ENCODE data around the gene IL36RN.
"Not testable (repeated sequence)": the region's sequence is repeated elsewhere in the genome, so short reads cannot be mapped to it uniquely, and the experiment has no call there.

Gene IL36RN

GRCh38 chr2:113075030-113075429 lies 16.0 kb downstream of the IL36RN start:
- DNase-seq (ENCODE audit: low spot score): no peak

- DNase-seq (ENCODE audit: low spot score): no peak
Observed at GRCh38 chr2:113075600-113075999, 16.6 kb downstream of the IL36RN start.

- DNase-seq (ENCODE audit: low spot score): no peak
Observed at GRCh38 chr2:113076954-113077669, 18.1 kb downstream of the IL36RN start.

- no peak for DNase-seq (ENCODE audit: low spot score)
Observed at GRCh38 chr2:113077921-113078320, 18.9 kb downstream of the IL36RN start.

GRCh38 chr2:113078350-113078839 lies 19.4 kb downstream of the IL36RN start:
- DNase-seq (ENCODE audit: low spot score): no peak

- no peak for DNase-seq (ENCODE audit: low spot score)
Observed at GRCh38 chr2:113079131-113079530, 20.1 kb downstream of the IL36RN start.

GRCh38 chr2:113080134-113080533 lies 21.1 kb downstream of the IL36RN start:
- peak; percentile 71 for DNase-seq (ENCODE audit: low spot score)

GRCh38 chr2:113081488-113082210 lies 22.7 kb downstream of the IL36RN start:
- no peak for DNase-seq (ENCODE audit: low spot score)

- DNase-seq (ENCODE audit: low spot score): no peak
Observed at GRCh38 chr2:113083296-113083695, 24.3 kb downstream of the IL36RN start.

GRCh38 chr2:113084249-113085000 lies 25.4 kb downstream of the IL36RN start:
- no peak for DNase-seq (ENCODE audit: low spot score)

GRCh38 chr2:113085542-113085941 lies 26.5 kb downstream of the IL36RN start:
- no peak for DNase-seq (ENCODE audit: low spot score)

GRCh38 chr2:113088213-113088992 lies 29.4 kb downstream of the IL36RN start:
- DNase-seq (ENCODE audit: low spot score): no peak

- no peak for DNase-seq (ENCODE audit: low spot score)
Observed at GRCh38 chr2:113089916-113090315, 30.9 kb downstream of the IL36RN start.

- no peak for DNase-seq (ENCODE audit: low spot score)
Observed at GRCh38 chr2:113091231-113091896, 32.4 kb downstream of the IL36RN start.

GRCh38 chr2:113092864-113093612 lies 34.0 kb downstream of the IL36RN start:
- no peak for DNase-seq (ENCODE audit: low spot score)

- no peak for DNase-seq (ENCODE audit: low spot score)
Observed at GRCh38 chr2:113093613-113093977, 34.6 kb downstream of the IL36RN start.

GRCh38 chr2:113096306-113096705 lies 37.3 kb downstream of the IL36RN start:
- not testable (repeated sequence) for DNase-seq (ENCODE audit: low spot score)

- DNase-seq (ENCODE audit: low spot score): not testable (repeated sequence)
Observed at GRCh38 chr2:113096842-113097618, 38.0 kb downstream of the IL36RN start.

GRCh38 chr2:113098041-113098440 lies 39.0 kb downstream of the IL36RN start:
- no peak for DNase-seq (ENCODE audit: low spot score)

GRCh38 chr2:113098532-113098931 lies 39.5 kb downstream of the IL36RN start:
- no peak for DNase-seq (ENCODE audit: low spot score)

All from D341Med (cell line).